ENCODE results near the gene VPS45. TPM values are rescaled to one million over a fixed set of nuclear protein-coding genes. Genes with fewer than 3 reads are reported as not detected.

The VPS45 gene
- total and polyA plus RNA-seq, 2 donors from 2014 or later = 33.1 to 41.7 TPM

DNA sequence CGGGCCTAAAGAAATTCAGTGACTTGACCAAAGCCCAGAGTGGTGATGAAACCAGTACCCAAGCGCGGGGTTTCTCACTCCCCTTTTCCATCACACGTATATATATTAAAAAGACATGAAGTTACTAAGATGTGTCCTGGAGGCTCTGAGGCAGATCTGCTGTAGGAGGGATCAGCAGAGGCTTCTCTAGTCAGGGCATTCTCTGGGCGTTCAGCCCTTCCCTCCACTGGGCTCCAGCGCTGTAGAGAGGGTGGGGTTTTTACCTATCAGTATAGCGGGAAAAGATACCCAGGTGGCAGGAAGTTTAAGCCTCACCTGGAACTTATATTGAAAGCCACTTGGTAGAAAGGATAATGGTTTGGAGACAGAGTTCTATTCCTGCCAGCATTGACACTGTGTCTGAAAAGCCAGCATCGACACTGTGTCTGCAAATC lies 81.3 kb downstream of the VPS45 start:
- peak overlapping the region; percentile 71 to 77 for H3K27ac ChIP-seq (ENCODE audit: low read depth in 2 of 2, low read length in 2 of 2)
- H3K4me1 ChIP-seq (ENCODE audit: control insufficient read depth in 2 of 3, insufficient read depth in 2 of 3, low read depth in 1 of 3, low read length in 3 of 3) = peaks cover 0 to 5% (median 0%) of the 10 kb centered on the region in 3 donors
- intact Hi-C loops (cut with DNase I) = no loop called here
- no peaks in the 10 kb centered on the region for H3K27me3 ChIP-seq (ENCODE audit: control insufficient read depth, insufficient read depth, low read length)
- H3K9me3 ChIP-seq (ENCODE audit: control insufficient read depth in 2 of 3, insufficient read depth in 1 of 3, low read length in 3 of 3) = no peaks in the 10 kb centered on the region
- peak overlapping the region; percentile 3 to 88 (median 56) for H3K9ac ChIP-seq (ENCODE audit: low read length in 3 of 3)
- peak overlapping the region; percentile 36 to 86 (median 54) for H3K4me3 ChIP-seq (ENCODE audit: low read length in 3 of 3)
- peak in 1 of 5 donors; percentile 59 for DNase-seq
- no peak for TF ChIP-seq CTCF (IDR thresholded peaks at IDR 0.05; ENCODE audit: borderline replicate concordance, extremely low read depth, insufficient read depth)
- peaks cover 0 to 4% (median 0%) of the 10 kb centered on the region in 3 donors for H3K36me3 ChIP-seq (ENCODE audit: control insufficient read depth in 2 of 3, insufficient read depth in 3 of 3, low read length in 3 of 3)
- no peak for FAIRE-seq

DNA sequence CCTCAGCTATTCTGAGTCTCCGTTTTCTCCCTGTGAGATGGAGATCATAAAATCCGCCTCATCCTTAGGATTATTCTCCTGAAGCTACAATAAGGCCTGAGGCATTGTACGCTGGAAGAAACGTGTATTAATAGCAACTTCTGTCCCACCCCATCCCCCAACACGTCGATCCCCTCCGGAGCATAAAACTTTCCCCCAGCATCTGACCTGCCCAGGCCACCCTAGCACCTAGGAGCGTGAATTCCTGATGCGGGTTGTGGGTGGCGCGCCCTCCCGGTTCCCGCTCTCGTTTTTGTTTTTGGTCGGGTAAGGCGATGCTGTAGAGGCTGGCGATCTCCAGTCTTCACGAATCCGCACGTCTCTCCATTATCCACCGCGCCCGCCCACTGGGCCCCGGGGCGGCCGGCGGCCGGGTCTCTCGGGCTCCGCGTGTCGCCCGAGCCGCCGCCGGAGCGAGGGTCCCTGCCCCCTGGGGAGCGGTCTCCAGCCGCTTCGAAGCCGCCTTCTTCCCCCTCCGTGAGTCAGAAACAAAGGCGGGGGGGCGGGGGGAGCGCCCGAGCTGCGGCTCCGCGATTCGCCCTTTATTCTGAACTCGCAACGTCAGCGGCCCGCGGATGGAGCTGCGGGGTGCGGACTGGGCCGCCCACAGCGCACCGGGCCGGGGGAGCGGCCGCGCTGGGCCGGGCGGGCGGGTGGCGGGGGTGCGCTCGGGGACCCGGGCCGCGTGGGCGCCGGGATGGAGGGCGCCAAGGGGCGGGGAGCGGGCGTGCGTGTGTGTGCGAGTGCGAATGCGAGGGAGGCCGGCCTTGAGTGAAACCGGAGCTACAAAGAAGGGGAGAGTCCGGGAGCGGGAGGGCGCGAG lies 81.9 kb downstream of the VPS45 start, which contains the start of gene PLEKHO1:
Gene PLEKHO1 (plus strand): TSS at position 646 of the 862 bp plus-strand sequence. CDS start 342 bp downstream, outside the sequence.
- H3K9me3 ChIP-seq (ENCODE audit: control insufficient read depth in 2 of 3, insufficient read depth in 1 of 3, low read length in 3 of 3) = no peaks in the 10 kb centered on the region
- TF ChIP-seq CTCF (IDR thresholded peaks at IDR 0.05; ENCODE audit: borderline replicate concordance, extremely low read depth, insufficient read depth) = no peak
- peaks cover 0 to 7% (median 0%) of the 10 kb centered on the region in 3 donors for H3K36me3 ChIP-seq (ENCODE audit: control insufficient read depth in 2 of 3, insufficient read depth in 3 of 3, low read length in 3 of 3)
- FAIRE-seq (no peak), DNase-seq (peak; percentile 82 to 93 (median 89))
- H3K4me3 ChIP-seq (ENCODE audit: low read length in 3 of 3) = peak within 1 kb of the TSS; percentile 54 to 86 (median 54)
- peak within 1 kb of the TSS; percentile 56 to 88 (median 71) for H3K9ac ChIP-seq (ENCODE audit: low read length in 3 of 3)
- no peaks in the 10 kb centered on the region for H3K27me3 ChIP-seq (ENCODE audit: control insufficient read depth, insufficient read depth, low read length)
- H3K27ac ChIP-seq (ENCODE audit: low read depth in 2 of 2, low read length in 2 of 2) = peak within 1 kb of the TSS; percentile 71 to 80
- peaks cover 0 to 5% (median 0%) of the 10 kb centered on the region in 3 donors for H3K4me1 ChIP-seq (ENCODE audit: control insufficient read depth in 2 of 3, insufficient read depth in 2 of 3, low read depth in 1 of 3, low read length in 3 of 3)
- intact Hi-C loops (cut with DNase I) = loop anchor here (10.0 kb wide), 1 partner anchor 55 kb away; no protein-coding TSS in a partner anchor

DNA sequence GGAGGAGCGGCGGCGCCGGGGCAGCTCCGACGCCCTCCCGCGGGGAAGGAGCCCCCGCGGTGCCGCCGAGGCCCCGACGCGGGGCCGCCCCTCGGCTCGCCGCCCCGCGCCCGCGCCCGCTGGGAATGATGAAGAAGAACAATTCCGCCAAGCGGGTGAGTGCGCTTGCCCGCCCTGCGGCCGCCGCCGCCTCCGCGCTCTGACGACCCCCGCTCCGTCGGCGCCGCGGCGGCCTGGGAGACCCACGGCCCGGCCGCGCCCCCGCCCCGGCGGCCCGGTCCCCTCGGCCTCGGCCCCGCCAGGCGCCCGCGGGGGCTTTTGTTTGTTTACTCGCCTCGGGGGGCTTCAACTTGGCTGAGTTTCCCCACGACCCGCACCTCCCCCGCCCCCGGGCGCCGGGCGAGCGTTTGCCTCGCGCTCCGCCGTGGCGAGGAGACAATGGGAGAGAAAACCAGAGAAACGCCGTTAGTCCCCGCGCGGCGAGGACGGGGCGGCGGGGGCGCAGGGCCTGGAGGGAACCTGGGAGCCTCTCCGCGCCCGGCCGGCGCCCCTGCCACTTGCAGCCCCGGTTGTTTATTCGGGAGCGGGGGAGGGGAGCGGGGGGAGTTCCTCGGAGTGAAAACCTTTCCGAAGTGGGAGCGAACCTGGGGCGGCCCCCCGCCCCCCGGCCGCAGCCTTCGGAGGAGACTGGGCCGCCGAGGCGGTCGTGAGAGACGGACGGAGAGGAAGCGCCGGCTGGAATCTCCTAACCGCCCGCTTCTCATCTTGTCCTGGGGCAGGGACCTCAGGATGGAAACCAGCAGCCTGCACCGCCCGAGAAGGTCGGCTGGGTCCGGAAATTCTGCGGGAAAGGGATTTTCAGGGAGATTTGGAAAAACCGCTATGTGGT lies 82.8 kb downstream of the VPS45 start:
- Histone ChIP-seq H3K4me3 (ENCODE audit: low read length in 3 of 3) (peak overlapping the region; percentile 53 to 74 (median 54)), H3K27me3 (ENCODE audit: control insufficient read depth, insufficient read depth, low read length) (no peaks in the 10 kb centered on the region), H3K9me3 (ENCODE audit: control insufficient read depth in 2 of 3, insufficient read depth in 1 of 3, low read length in 3 of 3) (no peaks in the 10 kb centered on the region), H3K36me3 (ENCODE audit: control insufficient read depth in 2 of 3, insufficient read depth in 3 of 3, low read length in 3 of 3) (peaks cover 0 to 10% (median 0%) of the 10 kb centered on the region in 3 donors), H3K4me1 (ENCODE audit: control insufficient read depth in 2 of 3, insufficient read depth in 2 of 3, low read depth in 1 of 3, low read length in 3 of 3) (peaks cover 0 to 5% (median 0%) of the 10 kb centered on the region in 3 donors), H3K9ac (ENCODE audit: low read length in 3 of 3) (peak overlapping the region; percentile 34 to 71 (median 68)), H3K27ac (ENCODE audit: low read depth in 2 of 2, low read length in 2 of 2) (peak overlapping the region; percentile 53 to 80)
- FAIRE-seq = no peak
- intact Hi-C loops (cut with DNase I) = loop anchor here (10.0 kb wide), 1 partner anchor 56 kb away; no protein-coding TSS in a partner anchor
- peak; percentile 59 to 80 (median 73) for DNase-seq
- no peak for TF ChIP-seq CTCF (IDR thresholded peaks at IDR 0.05; ENCODE audit: borderline replicate concordance, extremely low read depth, insufficient read depth)

All from kidney (tissue), 14 donors.